HepG2 (cell line): ENCODE results near the gene HAUS2. TPM values are rescaled to one million over a fixed set of nuclear protein-coding genes. Genes with fewer than 3 reads are reported as not detected.

ENCODE experiments used
- ATAC-seq: fragments of 200-7000 bp; cut with Tn5 transposase; 3 replicates; pipeline ENCODE4 v1.9.1; 2020; ENCODE audit warnings: mild to moderate bottlenecking, moderate library complexity
- BruUV-seq: library from RNA; stranded (reverse); fragments of 400-500 nt; replicated peaks from 2 replicates; lab custom pipeline; 2021; lab: Mats Ljungman, UMichigan
- CTCF ChIA-PET: fragments of 300-600 bp; formaldehyde crosslinking; extraction: SDS; loops from one replicate; lab custom pipeline; 2021; ENCODE audit warnings: low total read pairs, inconsistent platforms, low intra/inter-chr PET ratio; lab: Yijun Ruan, JAX
- POLR2A ChIA-PET: fragments of 350-600 bp; sonication (Branson Sonifier 250); formaldehyde crosslinking; loops from one replicate; lab custom pipeline; 2020; ENCODE audit warnings: antibody characterized with exemption, inconsistent platforms; lab: Yijun Ruan, JAX
- DNase-seq: peaks from one replicate; pipeline ENCODE4 v3.0.0-alpha.2; 2015; ENCODE audit warnings: low spot score
- FAIRE-seq: peaks from 3 replicates; lab custom pipeline; 2011; peaks lifted over from hg19 to GRCh38; lab: Jason Lieb, UNC
- H2AFZ ChIP-seq: one replicate; pipeline ENCODE4 v1.6.1; 2011; ENCODE audit warnings: low read length, inconsistent platforms
- H3K27ac ChIP-seq: fragments of 300-600 bp; 3 replicates; pipeline ENCODE4 v1.8.0; 2011; ENCODE audit warnings: mixed run types, mild to moderate bottlenecking, mixed read lengths, low read length, inconsistent platforms; ENCODE audit not compliant: insufficient read depth; ENCODE audit errors: extremely low read length
- H3K27me3 ChIP-seq, 2 experiments: fragments of 200-600 bp in 1 of 2; 2 replicates in 1 of 2; 3 replicates in 1 of 2; pipeline versions ENCODE4 v1.6.0 to v1.8.0; 2011; ENCODE audit warnings: low read length in 2 of 2, mild to moderate bottlenecking in 2 of 2, moderate library complexity in 2 of 2, inconsistent platforms in 1 of 2; ENCODE audit not compliant: insufficient read depth in 2 of 2, control insufficient read depth in 1 of 2
- H3K36me3 ChIP-seq, 2 experiments: fragments of 200-600 bp in 1 of 2; replicated peaks in 1 of 2; 2 replicates in 1 of 2; 3 replicates in 1 of 2; pipeline versions ENCODE4 v1.5.1 to v1.8.0; 2011; ENCODE audit warnings: low read length in 2 of 2, inconsistent platforms in 1 of 2; ENCODE audit not compliant: insufficient read depth in 2 of 2, control insufficient read depth in 1 of 2
- H3K4me1 ChIP-seq: 2 replicates; pipeline ENCODE4 v1.5.1; 2012; ENCODE audit warnings: low read length, inconsistent platforms; ENCODE audit not compliant: insufficient read depth
- H3K4me2 ChIP-seq: 2 replicates; pipeline ENCODE4 v1.6.0; 2011; ENCODE audit warnings: low read depth, low read length, inconsistent platforms
- H3K4me3 ChIP-seq, 3 experiments: fragments of 200-600 bp in 1 of 3; sonication (generic), shearing (Covaris generic) in 1 of 3; replicated peaks in 1 of 3; 2 replicates each; pipeline ENCODE4 v1.5.1; 2011 to 2016; ENCODE audit warnings: low read length in 3 of 3, inconsistent platforms in 2 of 3, low read depth in 2 of 3, mild to moderate bottlenecking in 2 of 3, control low read depth in 1 of 3, mixed read lengths in 1 of 3; ENCODE audit not compliant: insufficient read depth in 1 of 3
- H3K79me2 ChIP-seq: one replicate; pipeline ENCODE4 v1.6.1; 2011; ENCODE audit warnings: low read length, inconsistent platforms; ENCODE audit not compliant: insufficient read depth
- H3K9ac ChIP-seq: 2 replicates; pipeline ENCODE4 v1.6.0; 2011; ENCODE audit warnings: mild to moderate bottlenecking, low read depth, low read length, inconsistent platforms; ENCODE audit not compliant: insufficient read depth
- H3K9me3 ChIP-seq: 2 replicates; pipeline ENCODE4 v1.5.1; 2012; ENCODE audit warnings: mild to moderate bottlenecking, low read length
- H4K20me1 ChIP-seq: 2 replicates; pipeline ENCODE4 v1.6.0; 2011; ENCODE audit warnings: inconsistent platforms, mild to moderate bottlenecking, low read length, moderate library complexity; ENCODE audit not compliant: insufficient read depth
- ATF1 ChIP-seq: IDR thresholded peaks from 2 replicates; pipeline ENCODE4 v1.6.1; 2016; ENCODE audit warnings: mild to moderate bottlenecking, control low read depth
- DMAP1 ChIP-seq: IDR thresholded peaks from 2 replicates; pipeline ENCODE4 v1.6.1; 2016
- HMG20B ChIP-seq: conservative IDR thresholded peaks from 2 replicates; pipeline ENCODE4 v1.6.1; 2016; ENCODE audit warnings: missing genetic modification reagents, missing compliant biosample characterization
- KLF16 ChIP-seq, 2 experiments: sonication (generic) in 1 of 2; formaldehyde crosslinking in 1 of 2; IDR thresholded peaks; 2 replicates each; pipeline versions ENCODE4 v1.6.1 to v1.8.0; 2016 to 2023; ENCODE audit warnings: missing genetic modification reagents in 2 of 2, missing compliant biosample characterization in 1 of 2
- NAIF1 ChIP-seq: sonication (generic); formaldehyde crosslinking; IDR thresholded peaks from 2 replicates; pipeline ENCODE4 v1.5.0; 2020; ENCODE audit warnings: mild to moderate bottlenecking, missing genetic modification reagents, borderline replicate concordance
- NFE2L1 ChIP-seq: sonication (generic); formaldehyde crosslinking; IDR thresholded peaks from 2 replicates; pipeline ENCODE4 v1.4.0; 2020; ENCODE audit warnings: missing genetic modification reagents, mild to moderate bottlenecking, borderline replicate concordance
- RFX5 ChIP-seq: IDR thresholded peaks from 2 replicates; pipeline ENCODE4 v1.6.1; 2011; ENCODE audit warnings: low read depth, low read length, improper control_type of control experiment
- ZNF230 ChIP-seq: sonication (generic); formaldehyde crosslinking; IDR thresholded peaks from 2 replicates; pipeline ENCODE4 v1.4.0; 2020; ENCODE audit warnings: mild to moderate bottlenecking, missing genetic modification reagents
- ZNF33B ChIP-seq: sonication (generic); formaldehyde crosslinking; IDR thresholded peaks from 2 replicates; pipeline ENCODE4 v1.5.1; 2020; ENCODE audit warnings: mild to moderate bottlenecking, missing genetic modification reagents
- ZNF362 ChIP-seq: sonication (generic); formaldehyde crosslinking; IDR thresholded peaks from 2 replicates; pipeline ENCODE4 v1.4.0; 2020; ENCODE audit warnings: missing genetic modification reagents, mild to moderate bottlenecking, borderline replicate concordance
- ZNF709 ChIP-seq: sonication (generic); formaldehyde crosslinking; IDR thresholded peaks from 2 replicates; pipeline ENCODE4 v1.5.0; 2020; ENCODE audit warnings: mild to moderate bottlenecking, missing genetic modification reagents
- WGBS: methylation state at CpG from one replicate; pipeline ENCODE4 v1.1.6; 2017; ENCODE audit warnings: low lambda C conversion rate; 5-methylcytosine and 5-hydroxymethylcytosine counted together
- in situ Hi-C: cut with HindIII; loops from 2 replicates; pipeline ENCODE4 v1.10.0; 2017; ENCODE audit warnings: low pct_unique_long_range_greater_than_20kb; ENCODE audit not compliant: extremely low pct_ligation_motif_present
- intact Hi-C: fragments of 100-400 bp; cut with micrococcal nuclease; formaldehyde crosslinking; loops from one replicate; pipeline ENCODE4 v1.10.0; 2022; ENCODE audit not compliant: unreplicated experiment
- polyA plus RNA-seq, 8 experiments: library from polyadenylated mRNA; depleted of rRNA in 3 of 8; stranded (reverse) in 7 of 8; unstranded in 1 of 8; fragments of >200 nt; fragmentation: Illumina TruSeq in 4 of 8; extraction: Trizol in 4 of 8; gene quantifications; 2 replicates each; pipeline versions ENCODE4 v1.2.1 to v1.2.3, GENCODE V29; 2011 to 2016; ENCODE audit warnings: low read depth in 4 of 8, missing spikeins in 1 of 8, mixed read lengths in 1 of 8; ENCODE audit not compliant: insufficient read depth in 1 of 8
- total RNA-seq, 5 experiments: library from RNA; depleted of rRNA; stranded (reverse); fragments of >200 nt; fragmentation: Illumina TruSeq; extraction: Trizol; gene quantifications; 2 replicates each; pipeline ENCODE4 v1.2.3, GENCODE V29; 2016; ENCODE audit warnings: low read depth in 1 of 5
- TF ChIP-seq, protein P1 (sequence below): sonication (generic); IDR thresholded peaks from 2 replicates; pipeline ENCODE4 v1.6.1; 2016; ENCODE audit warnings: low read depth, borderline replicate concordance
- TF ChIP-seq, protein P2 (sequence below): sonication (generic); formaldehyde crosslinking; IDR thresholded peaks from 2 replicates; pipeline ENCODE4 v1.8.1; 2023; ENCODE audit warnings: mild to moderate bottlenecking, inconsistent platforms, moderate library complexity, missing genetic modification reagents, borderline replicate concordance

HAUS2 gene
- total and polyA plus RNA-seq, 2 of the 13 experiments (the other 11 are each of a cell fraction or from before 2014, with no cell fraction given): 11.6 to 32.9 TPM

- BruUV-seq: no TSS peak
- DNase-seq: peak; percentile 3
- Histone ChIP-seq H3K79me2 (peaks cover 40% of the 10 kb centered on the region), H4K20me1 (no peaks in the 10 kb centered on the region), H3K4me2 (peak overlapping the region; percentile 77), H2AFZ (peak overlapping the region; percentile 59), H3K27me3 (no peaks in the 10 kb centered on the region; a peak in 1 of 5 replicates), H3K4me1 (peaks cover 45% of the 10 kb centered on the region), H3K27ac (peak overlapping the region; percentile 68), H3K4me3 (peak overlapping the region; percentile 87 to 96 (median 96)), H3K36me3 (peaks cover 0 to 20% of the 10 kb centered on the region in 2 experiments; a peak in 4 of 5 replicates), H3K9ac (peak overlapping the region; percentile 93), H3K9me3 (no peaks in the 10 kb centered on the region)
- ATAC-seq: peak; percentile 38
- ChIA-PET POLR2A (interaction anchor here (0.8 to 2.1 kb wide), 7 partner anchors 9 to 155 kb away, joined by 3 to 20 read pairs (median 7); partner anchors contain the start of genes SNAP23, STARD9 and ZNF106), CTCF (no interaction called here)
- FAIRE-seq: peak; percentile 23
- WGBS: 9% methylated on average over 5 of the region's 9 CpGs
- no peak for TF ChIP-seq KLF16 (CRISPR knock-in tag; IDR thresholded peaks at IDR 0.05)
- TF ChIP-seq, protein P1, sequence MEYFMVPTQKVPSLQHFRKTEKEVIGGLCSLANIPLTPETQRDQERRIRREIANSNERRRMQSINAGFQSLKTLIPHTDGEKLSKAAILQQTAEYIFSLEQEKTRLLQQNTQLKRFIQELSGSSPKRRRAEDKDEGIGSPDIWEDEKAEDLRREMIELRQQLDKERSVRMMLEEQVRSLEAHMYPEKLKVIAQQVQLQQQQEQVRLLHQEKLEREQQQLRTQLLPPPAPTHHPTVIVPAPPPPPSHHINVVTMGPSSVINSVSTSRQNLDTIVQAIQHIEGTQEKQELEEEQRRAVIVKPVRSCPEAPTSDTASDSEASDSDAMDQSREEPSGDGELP: peak; percentile 47
- peak; percentile 72; the same call in 1 of the 2 replicates for TF ChIP-seq RFX5
- TF ChIP-seq ZNF33B: 0 out of 2 replicates have a peak, but pooled peaks have one; percentile 3
- in situ Hi-C loops: no loop called here
- intact Hi-C loops: loop anchor here (2.0 to 5.0 kb wide), 2 partner anchors 57 to 104 kb away; partner anchors contain the start of gene ZNF106
Observed at GRCh38 chr15:42547918-42548248, 755 bp upstream of the HAUS2 start.

- WGBS: under 1% methylated on average over 12 of the region's 15 CpGs
- H3K36me3 ChIP-seq: peaks cover 0 to 13% of the 10 kb centered on the region in 2 experiments; a peak in 3 of 5 replicates
- intact Hi-C loops: loop anchor here (2.0 to 5.0 kb wide), 2 partner anchors 58 to 103 kb away; partner anchors contain the start of gene ZNF106
- ChIA-PET CTCF (no interaction called here), POLR2A (interaction anchor here (1.2 to 2.1 kb wide), 4 partner anchors 26 to 58 kb away, joined by 3 to 20 read pairs (median 8); partner anchors contain the start of genes SNAP23, STARD9 and ZNF106)
- no peaks in the 10 kb centered on the region; a peak in 1 of 5 replicates for H3K27me3 ChIP-seq
- no peak overlapping the region for H2AFZ ChIP-seq
- H4K20me1 ChIP-seq: no peaks in the 10 kb centered on the region
- ATAC-seq: peak; percentile 60
- no peak for FAIRE-seq
- in situ Hi-C loops: no loop called here
- H3K79me2 ChIP-seq: peaks cover 50% of the 10 kb centered on the region
- H3K4me3 ChIP-seq: peak overlapping the region; percentile 87 to 96 (median 96)
- H3K9ac ChIP-seq: peak overlapping the region; percentile 93
- H3K9me3 ChIP-seq: no peaks in the 10 kb centered on the region
- H3K4me1 ChIP-seq: peaks cover 45% of the 10 kb centered on the region
- peak; percentile 12 for DNase-seq
- H3K4me2 ChIP-seq: peak overlapping the region; percentile 77
- TSS peak; percentile 70 for BruUV-seq
- H3K27ac ChIP-seq: peak overlapping the region; percentile 68
- TF ChIP-seq DMAP1 (CRISPR knock-in tag): 0 out of 2 replicates have a peak, but pooled peaks have one; percentile 49
- TF ChIP-seq ATF1 (CRISPR knock-in tag): no peak
- peak; percentile 40; the same call in 1 of the 2 replicates for TF ChIP-seq ZNF362
- peak; percentile 76; the same call in 1 of the 2 replicates for TF ChIP-seq NAIF1 (CRISPR knock-in tag)
- no peak for TF ChIP-seq NFE2L1 (CRISPR knock-in tag)
- TF ChIP-seq, protein P2, sequence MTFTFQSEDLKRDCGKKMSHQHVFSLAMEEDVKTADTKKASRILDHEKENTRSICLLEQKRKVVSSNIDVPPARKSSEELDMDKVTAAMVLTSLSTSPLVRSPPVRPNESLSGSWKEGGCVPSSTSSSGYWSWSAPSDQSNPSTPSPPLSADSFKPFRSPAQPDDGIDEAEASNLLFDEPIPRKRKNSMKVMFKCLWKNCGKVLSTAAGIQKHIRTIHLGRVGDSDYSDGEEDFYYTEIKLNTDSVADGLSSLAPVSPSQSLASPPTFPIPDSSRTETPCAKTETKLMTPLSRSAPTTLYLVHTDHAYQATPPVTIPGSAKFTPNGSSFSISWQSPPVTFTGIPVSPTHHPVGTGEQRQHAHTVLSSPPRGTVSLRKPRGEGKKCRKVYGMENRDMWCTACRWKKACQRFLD (CRISPR knock-in tag): no peak
- no peak for TF ChIP-seq ZNF709
- 0 out of 2 replicates have a peak, but pooled peaks have one; percentile 42 for TF ChIP-seq ZNF230 (CRISPR knock-in tag)
- TF ChIP-seq HMG20B (CRISPR knock-in tag): no peak
Observed at GRCh38 chr15:42549032-42549491, 424 bp downstream of the HAUS2 start.
